ENCODE results near the gene PTPRH.

GRCh38 chr19:55156202-55157063 lies 52.9 kb downstream of the PTPRH start:
- no peak for TF ChIP-seq POLR2A (IDR thresholded peaks at IDR 0.05; ENCODE audit: low read depth)
- TF ChIP-seq, protein P1, sequence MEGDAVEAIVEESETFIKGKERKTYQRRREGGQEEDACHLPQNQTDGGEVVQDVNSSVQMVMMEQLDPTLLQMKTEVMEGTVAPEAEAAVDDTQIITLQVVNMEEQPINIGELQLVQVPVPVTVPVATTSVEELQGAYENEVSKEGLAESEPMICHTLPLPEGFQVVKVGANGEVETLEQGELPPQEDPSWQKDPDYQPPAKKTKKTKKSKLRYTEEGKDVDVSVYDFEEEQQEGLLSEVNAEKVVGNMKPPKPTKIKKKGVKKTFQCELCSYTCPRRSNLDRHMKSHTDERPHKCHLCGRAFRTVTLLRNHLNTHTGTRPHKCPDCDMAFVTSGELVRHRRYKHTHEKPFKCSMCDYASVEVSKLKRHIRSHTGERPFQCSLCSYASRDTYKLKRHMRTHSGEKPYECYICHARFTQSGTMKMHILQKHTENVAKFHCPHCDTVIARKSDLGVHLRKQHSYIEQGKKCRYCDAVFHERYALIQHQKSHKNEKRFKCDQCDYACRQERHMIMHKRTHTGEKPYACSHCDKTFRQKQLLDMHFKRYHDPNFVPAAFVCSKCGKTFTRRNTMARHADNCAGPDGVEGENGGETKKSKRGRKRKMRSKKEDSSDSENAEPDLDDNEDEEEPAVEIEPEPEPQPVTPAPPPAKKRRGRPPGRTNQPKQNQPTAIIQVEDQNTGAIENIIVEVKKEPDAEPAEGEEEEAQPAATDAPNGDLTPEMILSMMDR (IDR thresholded peaks at IDR 0.05): no peak
- no peak for TF ChIP-seq EP300 (IDR thresholded peaks at IDR 0.05)
